Measurements from ENCODE around the gene TGIF2.

DNA sequence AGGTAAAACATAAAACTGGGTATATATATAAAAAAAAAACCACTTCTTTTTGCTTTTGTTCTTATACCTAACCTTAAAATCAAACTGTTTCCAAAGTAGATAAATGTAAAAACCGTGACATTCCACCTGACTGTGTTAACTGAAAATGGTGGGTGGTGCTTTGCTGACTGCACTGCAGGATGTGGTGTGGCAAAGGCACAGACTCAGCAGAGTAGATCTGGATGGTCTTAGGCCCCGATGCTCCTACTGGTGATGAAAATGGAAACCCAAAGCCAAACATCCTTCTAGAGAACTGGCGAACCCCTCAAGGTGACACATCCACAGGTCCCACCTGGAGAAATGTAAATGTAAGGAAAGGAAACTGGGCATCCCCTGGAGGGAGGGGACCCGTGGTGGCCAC is 8.9 kb downstream of the TGIF2 start:
- TF ChIP-seq, protein P1, sequence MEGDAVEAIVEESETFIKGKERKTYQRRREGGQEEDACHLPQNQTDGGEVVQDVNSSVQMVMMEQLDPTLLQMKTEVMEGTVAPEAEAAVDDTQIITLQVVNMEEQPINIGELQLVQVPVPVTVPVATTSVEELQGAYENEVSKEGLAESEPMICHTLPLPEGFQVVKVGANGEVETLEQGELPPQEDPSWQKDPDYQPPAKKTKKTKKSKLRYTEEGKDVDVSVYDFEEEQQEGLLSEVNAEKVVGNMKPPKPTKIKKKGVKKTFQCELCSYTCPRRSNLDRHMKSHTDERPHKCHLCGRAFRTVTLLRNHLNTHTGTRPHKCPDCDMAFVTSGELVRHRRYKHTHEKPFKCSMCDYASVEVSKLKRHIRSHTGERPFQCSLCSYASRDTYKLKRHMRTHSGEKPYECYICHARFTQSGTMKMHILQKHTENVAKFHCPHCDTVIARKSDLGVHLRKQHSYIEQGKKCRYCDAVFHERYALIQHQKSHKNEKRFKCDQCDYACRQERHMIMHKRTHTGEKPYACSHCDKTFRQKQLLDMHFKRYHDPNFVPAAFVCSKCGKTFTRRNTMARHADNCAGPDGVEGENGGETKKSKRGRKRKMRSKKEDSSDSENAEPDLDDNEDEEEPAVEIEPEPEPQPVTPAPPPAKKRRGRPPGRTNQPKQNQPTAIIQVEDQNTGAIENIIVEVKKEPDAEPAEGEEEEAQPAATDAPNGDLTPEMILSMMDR (IDR thresholded peaks at IDR 0.05 in 2 of 3, conservative IDR thresholded peaks at IDR 0.05 in 1 of 3; ENCODE audit: borderline replicate concordance in 1 of 3, insufficient read depth in 1 of 3, low read depth in 2 of 3, low read length in 2 of 3): no peak
- no peak for TF ChIP-seq EZH2phosphoT487 (IDR thresholded peaks at IDR 0.05; ENCODE audit: borderline replicate concordance)
- TF ChIP-seq CEBPB (IDR thresholded peaks at IDR 0.05; ENCODE audit: low read depth): no peak
- TF ChIP-seq EZH2 (IDR thresholded peaks at IDR 0.05): no peak
- TF ChIP-seq POLR2A (IDR thresholded peaks at IDR 0.05; ENCODE audit: borderline replicate concordance, extremely low read depth, insufficient read depth, insufficient read length): no peak
- TF ChIP-seq ZFX (IDR thresholded peaks at IDR 0.05): no peak
- TF ChIP-seq RAD21 (IDR thresholded peaks at IDR 0.05; ENCODE audit: low read depth): no peak
- TF ChIP-seq SIN3A (IDR thresholded peaks at IDR 0.05; ENCODE audit: low read depth): no peak
- TF ChIP-seq FOSL1 (IDR thresholded peaks at IDR 0.05; ENCODE audit: low read depth): no peak
- no peak for TF ChIP-seq YY1 (IDR thresholded peaks at IDR 0.05; ENCODE audit: extremely low read depth, insufficient replicate concordance, low read depth, low read length)
- TF ChIP-seq ZNF274 (IDR thresholded peaks at IDR 0.05; ENCODE audit: low read depth, low read length): no peak
- TF ChIP-seq, protein P2, sequence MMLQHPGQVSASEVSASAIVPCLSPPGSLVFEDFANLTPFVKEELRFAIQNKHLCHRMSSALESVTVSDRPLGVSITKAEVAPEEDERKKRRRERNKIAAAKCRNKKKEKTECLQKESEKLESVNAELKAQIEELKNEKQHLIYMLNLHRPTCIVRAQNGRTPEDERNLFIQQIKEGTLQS (IDR thresholded peaks at IDR 0.05): no peak
